ENCODE data around the gene TTLL1. TPM values are rescaled to one million over a fixed set of nuclear protein-coding genes. Genes with fewer than 3 reads are reported as not detected.

TTLL1 gene
- total and polyA plus RNA-seq, 2 donors (not counting 1 experiment from before 2014, with no cell fraction given): 15.7 to 15.8 TPM

DNA sequence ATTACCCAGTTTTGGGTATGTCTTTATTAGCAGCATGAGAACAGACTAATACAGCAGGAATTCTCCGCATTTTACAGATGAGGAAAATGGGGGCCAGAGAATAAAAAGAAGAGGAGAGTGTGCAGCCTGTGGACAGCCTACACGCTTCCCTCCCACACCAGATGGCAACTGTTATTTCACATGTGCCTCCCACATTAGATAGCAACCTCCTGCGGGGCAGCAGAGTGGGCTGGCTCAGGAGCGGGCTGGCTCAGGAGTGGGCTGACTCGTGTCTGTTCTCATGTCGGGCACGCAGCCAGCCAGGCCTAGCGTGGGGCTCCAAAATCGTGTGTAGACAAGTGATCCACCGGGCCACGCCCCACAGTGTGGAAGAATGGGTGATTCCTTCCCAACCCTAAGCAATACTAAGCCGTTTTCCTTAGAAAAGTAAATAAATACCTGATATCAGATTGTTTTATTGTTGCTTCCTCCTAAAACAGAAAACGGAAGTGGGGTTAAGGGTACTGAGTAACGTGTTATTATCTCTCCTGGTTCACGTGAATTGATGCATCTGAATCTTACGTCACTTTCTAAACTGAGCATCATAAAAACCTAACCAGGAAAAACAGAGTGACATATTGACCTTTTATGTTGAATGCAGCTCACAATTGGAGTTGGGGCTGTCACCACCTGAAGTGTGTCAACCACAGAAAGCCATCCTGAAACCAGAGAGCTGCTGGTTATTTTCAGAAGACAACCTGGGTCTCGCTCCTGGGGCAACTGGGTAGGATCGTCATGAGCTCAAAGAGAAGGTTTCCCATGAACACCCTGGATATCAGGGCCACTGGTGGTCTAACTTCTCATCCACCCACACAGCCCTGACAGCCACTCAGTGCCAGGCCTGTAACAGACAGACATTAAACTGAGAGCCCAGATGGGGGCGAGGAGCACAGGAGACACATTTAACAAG, 3.3 kb downstream of the TTLL1 start:
- H3K4me1 ChIP-seq (ENCODE audit: control insufficient read depth, extremely low read depth, insufficient read depth, low read length): peaks cover 2% of the 10 kb centered on the region
- TF ChIP-seq, protein P1, sequence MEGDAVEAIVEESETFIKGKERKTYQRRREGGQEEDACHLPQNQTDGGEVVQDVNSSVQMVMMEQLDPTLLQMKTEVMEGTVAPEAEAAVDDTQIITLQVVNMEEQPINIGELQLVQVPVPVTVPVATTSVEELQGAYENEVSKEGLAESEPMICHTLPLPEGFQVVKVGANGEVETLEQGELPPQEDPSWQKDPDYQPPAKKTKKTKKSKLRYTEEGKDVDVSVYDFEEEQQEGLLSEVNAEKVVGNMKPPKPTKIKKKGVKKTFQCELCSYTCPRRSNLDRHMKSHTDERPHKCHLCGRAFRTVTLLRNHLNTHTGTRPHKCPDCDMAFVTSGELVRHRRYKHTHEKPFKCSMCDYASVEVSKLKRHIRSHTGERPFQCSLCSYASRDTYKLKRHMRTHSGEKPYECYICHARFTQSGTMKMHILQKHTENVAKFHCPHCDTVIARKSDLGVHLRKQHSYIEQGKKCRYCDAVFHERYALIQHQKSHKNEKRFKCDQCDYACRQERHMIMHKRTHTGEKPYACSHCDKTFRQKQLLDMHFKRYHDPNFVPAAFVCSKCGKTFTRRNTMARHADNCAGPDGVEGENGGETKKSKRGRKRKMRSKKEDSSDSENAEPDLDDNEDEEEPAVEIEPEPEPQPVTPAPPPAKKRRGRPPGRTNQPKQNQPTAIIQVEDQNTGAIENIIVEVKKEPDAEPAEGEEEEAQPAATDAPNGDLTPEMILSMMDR (conservative IDR thresholded peaks at IDR 0.05 in 1 of 2, IDR thresholded peaks at IDR 0.05 in 1 of 2; ENCODE audit: low read depth in 1 of 2, low read length in 2 of 2): no peak
- no peak for TF ChIP-seq EZH2 (IDR thresholded peaks at IDR 0.05; ENCODE audit: low read length, missing control alignments)
- no peak for DNase-seq (ENCODE audit: low read depth in 2 of 2)

DNA sequence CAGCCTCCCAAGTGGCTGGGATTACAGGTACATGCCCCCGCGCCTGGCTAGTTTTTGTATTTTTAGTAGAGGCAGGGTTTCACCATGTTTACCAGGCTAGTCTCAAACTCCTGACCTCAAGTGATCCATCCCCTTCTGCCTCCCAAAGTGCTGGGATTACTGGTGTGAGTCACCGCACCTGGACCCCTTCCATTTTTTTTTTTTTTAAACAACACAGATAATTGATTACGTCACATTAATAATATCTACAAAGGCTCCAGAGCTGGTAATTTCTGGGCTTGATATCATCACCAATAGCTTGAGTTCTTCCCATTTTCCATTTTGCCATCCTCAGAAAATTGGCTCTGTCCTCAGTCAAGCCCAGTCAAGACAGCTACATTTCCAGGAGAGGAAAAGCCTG, 7.2 kb downstream of the TTLL1 start:
- Histone ChIP-seq H4K20me1 (ENCODE audit: control insufficient read depth, extremely low read depth, insufficient read depth, low read length) (no peaks in the 10 kb centered on the region), H3K27me3 (ENCODE audit: control insufficient read depth, insufficient read depth, low read length) (no peaks in the 10 kb centered on the region), H3K36me3 (ENCODE audit: control insufficient read depth, insufficient read depth, low read length) (no peaks in the 10 kb centered on the region), H3K79me2 (ENCODE audit: control insufficient read depth, insufficient read depth, low read length) (no peaks in the 10 kb centered on the region), H3K4me1 (ENCODE audit: control insufficient read depth, extremely low read depth, insufficient read depth, low read length) (no peaks in the 10 kb centered on the region), H3K9ac (ENCODE audit: insufficient read depth, low read length) (no peak overlapping the region), H3K4me3 (replicated peaks in 1 of 4; ENCODE audit: control extremely low read depth in 1 of 4, insufficient read depth in 1 of 4, low read depth in 3 of 4, low read length in 4 of 4) (no peak overlapping the region), H3K9me3 (ENCODE audit: control insufficient read depth, insufficient read depth, low read depth, low read length) (no peaks in the 10 kb centered on the region), H3K27ac (ENCODE audit: insufficient read depth, low read length) (no peak overlapping the region), H2AFZ (ENCODE audit: low read length) (no peak overlapping the region), H3K4me2 (ENCODE audit: extremely low read depth, insufficient read depth, low read length) (no peak overlapping the region)
- peak; percentile 23 to 28 for DNase-seq (ENCODE audit: low read depth in 2 of 2)
- no peak for TF ChIP-seq EZH2 (IDR thresholded peaks at IDR 0.05; ENCODE audit: low read length, missing control alignments)
- TF ChIP-seq, protein P1 (conservative IDR thresholded peaks at IDR 0.05 in 1 of 2, IDR thresholded peaks at IDR 0.05 in 1 of 2; ENCODE audit: low read depth in 1 of 2, low read length in 2 of 2): no peak

More for the DNA sequence above, 3.3 kb downstream of the TTLL1 start:
- no peaks in the 10 kb centered on the region for H3K36me3 ChIP-seq (ENCODE audit: control insufficient read depth, insufficient read depth, low read length)
- H3K79me2 ChIP-seq (ENCODE audit: control insufficient read depth, insufficient read depth, low read length): no peaks in the 10 kb centered on the region
- H3K4me2 ChIP-seq (ENCODE audit: extremely low read depth, insufficient read depth, low read length): no peak overlapping the region
- H3K4me3 ChIP-seq (replicated peaks in 1 of 4; ENCODE audit: control extremely low read depth in 1 of 4, insufficient read depth in 1 of 4, low read depth in 3 of 4, low read length in 4 of 4): no peak overlapping the region
- H4K20me1 ChIP-seq (ENCODE audit: control insufficient read depth, extremely low read depth, insufficient read depth, low read length): no peaks in the 10 kb centered on the region
- no peak overlapping the region for H3K27ac ChIP-seq (ENCODE audit: insufficient read depth, low read length)
- H2AFZ ChIP-seq (ENCODE audit: low read length): no peak overlapping the region
- no peaks in the 10 kb centered on the region for H3K9me3 ChIP-seq (ENCODE audit: control insufficient read depth, insufficient read depth, low read depth, low read length)
- no peaks in the 10 kb centered on the region for H3K27me3 ChIP-seq (ENCODE audit: control insufficient read depth, insufficient read depth, low read length)
- no peak overlapping the region for H3K9ac ChIP-seq (ENCODE audit: insufficient read depth, low read length)

DNA sequence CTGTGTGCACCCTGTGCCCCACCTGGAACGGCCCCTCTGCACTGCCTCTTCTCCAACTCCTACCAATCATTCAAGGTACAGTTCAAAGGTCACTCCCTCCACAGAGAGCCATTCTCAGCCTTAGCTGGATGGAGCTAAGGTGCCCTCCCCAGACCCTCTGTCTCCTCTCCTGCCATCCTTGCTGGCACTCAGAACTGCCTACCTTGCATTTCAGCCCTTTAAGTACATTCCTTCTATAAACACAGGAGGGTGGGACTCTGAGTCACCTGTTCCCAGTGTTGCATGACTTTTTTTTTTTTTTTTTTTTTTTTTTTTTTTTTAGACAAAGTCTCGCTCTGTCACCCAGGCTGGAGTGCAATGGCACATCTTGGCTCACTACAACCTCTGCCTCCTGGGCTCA, 8.6 kb downstream of the TTLL1 start:
- no peak overlapping the region for H2AFZ ChIP-seq (ENCODE audit: low read length)
- no peak overlapping the region for H3K4me2 ChIP-seq (ENCODE audit: extremely low read depth, insufficient read depth, low read length)
- no peaks in the 10 kb centered on the region for H3K79me2 ChIP-seq (ENCODE audit: control insufficient read depth, insufficient read depth, low read length)
- no peaks in the 10 kb centered on the region for H3K4me1 ChIP-seq (ENCODE audit: control insufficient read depth, extremely low read depth, insufficient read depth, low read length)
- peak in 1 of 2 donors; percentile 21 for DNase-seq (ENCODE audit: low read depth in 2 of 2)
- no peaks in the 10 kb centered on the region for H4K20me1 ChIP-seq (ENCODE audit: control insufficient read depth, extremely low read depth, insufficient read depth, low read length)
- no peak for TF ChIP-seq EZH2 (IDR thresholded peaks at IDR 0.05; ENCODE audit: low read length, missing control alignments)
- TF ChIP-seq, protein P1 (conservative IDR thresholded peaks at IDR 0.05 in 1 of 2, IDR thresholded peaks at IDR 0.05 in 1 of 2; ENCODE audit: low read depth in 1 of 2, low read length in 2 of 2): no peak
- H3K36me3 ChIP-seq (ENCODE audit: control insufficient read depth, insufficient read depth, low read length): no peaks in the 10 kb centered on the region
- H3K4me3 ChIP-seq (replicated peaks in 1 of 4; ENCODE audit: control extremely low read depth in 1 of 4, insufficient read depth in 1 of 4, low read depth in 3 of 4, low read length in 4 of 4): no peak overlapping the region
- no peak overlapping the region for H3K9ac ChIP-seq (ENCODE audit: insufficient read depth, low read length)
- no peaks in the 10 kb centered on the region for H3K9me3 ChIP-seq (ENCODE audit: control insufficient read depth, insufficient read depth, low read depth, low read length)
- H3K27ac ChIP-seq (ENCODE audit: insufficient read depth, low read length): no peak overlapping the region
- H3K27me3 ChIP-seq (ENCODE audit: control insufficient read depth, insufficient read depth, low read length): no peaks in the 10 kb centered on the region

Data from fibroblast of lung (primary cell).